Stomach (tissue), 4 donors: ENCODE results near the gene ALDOC.

Source experiments
- POLR2A ChIP-seq, 4 donors: fragments of 450-650 bp; IDR thresholded peaks; one replicate each; pipeline ENCODE4 v1.6.1; 2016; ENCODE audit warnings: antibody characterized with exemption in 4 of 4, control low read depth in 2 of 4, mild to moderate bottlenecking in 1 of 4, moderate library complexity in 1 of 4
- TF ChIP-seq, protein P1 (sequence below), 7 experiments: fragments of 450-650 bp in 4 of 7; fragments of 200-600 bp in 3 of 7; sonication (generic) in 3 of 7; IDR thresholded peaks; one replicate each; pipeline ENCODE4 v1.5.1; 2016 to 2019; ENCODE audit warnings: antibody characterized with exemption in 7 of 7, control low read depth in 2 of 7, mild to moderate bottlenecking in 1 of 7

DNA sequence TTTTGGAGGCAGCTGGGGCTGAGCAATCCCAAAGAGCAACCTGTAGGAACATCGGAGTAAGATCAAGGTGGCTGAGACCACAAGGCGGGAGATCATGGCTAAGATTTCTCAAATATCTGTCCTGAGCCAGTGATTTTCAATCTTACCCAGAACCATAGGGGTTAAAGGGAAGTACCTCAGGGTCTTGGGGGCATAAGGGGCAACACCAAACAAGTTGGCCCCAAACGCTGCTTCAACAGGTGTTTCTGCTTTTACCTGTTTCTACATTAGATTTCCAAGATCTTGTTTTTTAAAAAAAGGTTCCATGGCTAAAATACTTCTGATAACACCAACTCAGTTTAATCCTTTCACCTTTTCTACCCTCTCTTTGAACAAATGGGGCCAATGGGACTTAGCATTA, 21.7 kb downstream of the ALDOC start:
- TF ChIP-seq POLR2A (IDR thresholded peaks at IDR 0.05) = no peak
- TF ChIP-seq, protein P1, sequence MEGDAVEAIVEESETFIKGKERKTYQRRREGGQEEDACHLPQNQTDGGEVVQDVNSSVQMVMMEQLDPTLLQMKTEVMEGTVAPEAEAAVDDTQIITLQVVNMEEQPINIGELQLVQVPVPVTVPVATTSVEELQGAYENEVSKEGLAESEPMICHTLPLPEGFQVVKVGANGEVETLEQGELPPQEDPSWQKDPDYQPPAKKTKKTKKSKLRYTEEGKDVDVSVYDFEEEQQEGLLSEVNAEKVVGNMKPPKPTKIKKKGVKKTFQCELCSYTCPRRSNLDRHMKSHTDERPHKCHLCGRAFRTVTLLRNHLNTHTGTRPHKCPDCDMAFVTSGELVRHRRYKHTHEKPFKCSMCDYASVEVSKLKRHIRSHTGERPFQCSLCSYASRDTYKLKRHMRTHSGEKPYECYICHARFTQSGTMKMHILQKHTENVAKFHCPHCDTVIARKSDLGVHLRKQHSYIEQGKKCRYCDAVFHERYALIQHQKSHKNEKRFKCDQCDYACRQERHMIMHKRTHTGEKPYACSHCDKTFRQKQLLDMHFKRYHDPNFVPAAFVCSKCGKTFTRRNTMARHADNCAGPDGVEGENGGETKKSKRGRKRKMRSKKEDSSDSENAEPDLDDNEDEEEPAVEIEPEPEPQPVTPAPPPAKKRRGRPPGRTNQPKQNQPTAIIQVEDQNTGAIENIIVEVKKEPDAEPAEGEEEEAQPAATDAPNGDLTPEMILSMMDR (IDR thresholded peaks at IDR 0.05) = no peak
